T-helper 1 cell (primary cell): ENCODE results near the gene SESN2.
A peak's percentile ranks its signal among the peaks of the same experiment; 100 is the strongest.

Source experiments
- DNase-seq, 5 donors: peaks; one replicate each; pipeline ENCODE4 v3.0.0-alpha.2; 2012 to 2020

SESN2 gene

GRCh38 chr1:28282426-28283407 lies 23.4 kb downstream of the SESN2 start:
- DNase-seq = no peak

- no peak for DNase-seq
Measured at GRCh38 chr1:28286111-28286510, 26.8 kb downstream of the SESN2 start.

- DNase-seq = no peak
Measured at GRCh38 chr1:28288487-28288886, 29.2 kb downstream of the SESN2 start.

GRCh38 chr1:28290851-28291250 lies 31.5 kb downstream of the SESN2 start:
- no peak for DNase-seq

- DNase-seq = no peak
Measured at GRCh38 chr1:28291711-28292110, 32.4 kb downstream of the SESN2 start.

GRCh38 chr1:28295936-28296335 lies 36.6 kb downstream of the SESN2 start:
- no peak for DNase-seq

GRCh38 chr1:28296401-28297261 lies 37.3 kb downstream of the SESN2 start:
- no peak for DNase-seq

- peak in 1 of 5 donors; percentile 42 for DNase-seq
Measured at GRCh38 chr1:28297826-28298225, 38.5 kb downstream of the SESN2 start.

- DNase-seq = no peak
Measured at GRCh38 chr1:28298438-28298837, 39.1 kb downstream of the SESN2 start.

- DNase-seq = no peak
Measured at GRCh38 chr1:28301368-28302174, 42.3 kb downstream of the SESN2 start.

GRCh38 chr1:28302247-28302646 lies 42.9 kb downstream of the SESN2 start:
- DNase-seq = no peak

- no peak for DNase-seq
Measured at GRCh38 chr1:28306301-28306949, 47.1 kb downstream of the SESN2 start.

GRCh38 chr1:28308750-28309149 lies 49.4 kb downstream of the SESN2 start:
- no peak for DNase-seq

GRCh38 chr1:28309702-28310101 lies 50.4 kb downstream of the SESN2 start:
- no peak for DNase-seq

GRCh38 chr1:28313702-28314546 lies 54.6 kb downstream of the SESN2 start:
- no peak for DNase-seq

GRCh38 chr1:28314547-28314941 lies 55.2 kb downstream of the SESN2 start:
- no peak for DNase-seq

- DNase-seq = no peak
Measured at GRCh38 chr1:28317014-28317413, 57.7 kb downstream of the SESN2 start.

GRCh38 chr1:28322194-28322593 lies 62.9 kb downstream of the SESN2 start:
- no peak for DNase-seq

- DNase-seq = no peak
Measured at GRCh38 chr1:28323720-28324119, 64.4 kb downstream of the SESN2 start.

- no peak for DNase-seq
Measured at GRCh38 chr1:28326515-28326914, 67.2 kb downstream of the SESN2 start.

- DNase-seq = no peak
Measured at GRCh38 chr1:28326984-28327383, 67.7 kb downstream of the SESN2 start.
